Fibroblast of skin of left quadriceps (primary cell): Measurements from ENCODE around the gene TSFM.
A peak's percentile ranks its signal among the peaks of the same experiment; 100 is the strongest.

Experiments
- DNase-seq, 2 experiments: peaks; one replicate each; pipeline ENCODE4 v3.0.0-alpha.2; 2013; ENCODE audit warnings: low read depth in 2 of 2

Gene TSFM

DNA sequence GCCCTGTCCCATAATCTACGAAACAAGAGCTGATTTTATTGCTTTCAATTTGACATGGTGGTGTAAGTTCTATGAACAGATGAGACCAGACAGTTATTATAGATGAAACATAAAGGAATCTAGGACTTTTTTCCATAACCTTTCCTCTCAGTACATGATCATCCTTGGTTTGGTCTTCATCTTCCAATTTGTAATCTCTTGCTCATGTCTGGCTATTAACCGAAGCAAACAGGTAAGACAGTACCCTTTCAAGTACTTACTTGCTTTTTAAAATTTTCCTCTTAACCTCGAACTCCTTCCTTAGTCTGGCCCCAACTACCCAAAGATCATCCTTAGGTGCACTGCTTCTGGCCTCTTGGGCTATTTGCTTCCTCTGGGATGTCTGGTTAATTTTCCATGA is 36.6 kb upstream of the TSFM start:
- DNase-seq, result no peak

DNA sequence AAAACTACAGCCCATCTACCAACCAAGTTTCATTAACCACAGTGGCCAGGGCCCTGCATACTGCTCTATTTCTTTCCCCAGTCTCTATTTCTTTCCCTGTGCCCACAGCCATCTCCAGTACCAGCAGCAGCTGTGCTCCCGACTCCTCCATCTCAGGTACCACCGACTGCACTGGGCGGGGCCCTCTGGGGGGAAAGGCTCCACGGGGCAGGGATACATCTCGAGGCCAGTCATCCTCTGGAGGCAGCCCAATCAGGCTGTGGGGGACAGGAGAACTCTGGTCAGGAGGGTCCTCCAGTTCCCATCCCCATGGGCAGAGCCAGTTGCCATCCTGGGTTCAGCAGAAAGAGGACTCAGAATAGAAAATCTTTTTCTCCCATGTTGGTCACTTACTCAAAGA is 33.5 kb upstream of the TSFM start:
- no peak for DNase-seq

DNA sequence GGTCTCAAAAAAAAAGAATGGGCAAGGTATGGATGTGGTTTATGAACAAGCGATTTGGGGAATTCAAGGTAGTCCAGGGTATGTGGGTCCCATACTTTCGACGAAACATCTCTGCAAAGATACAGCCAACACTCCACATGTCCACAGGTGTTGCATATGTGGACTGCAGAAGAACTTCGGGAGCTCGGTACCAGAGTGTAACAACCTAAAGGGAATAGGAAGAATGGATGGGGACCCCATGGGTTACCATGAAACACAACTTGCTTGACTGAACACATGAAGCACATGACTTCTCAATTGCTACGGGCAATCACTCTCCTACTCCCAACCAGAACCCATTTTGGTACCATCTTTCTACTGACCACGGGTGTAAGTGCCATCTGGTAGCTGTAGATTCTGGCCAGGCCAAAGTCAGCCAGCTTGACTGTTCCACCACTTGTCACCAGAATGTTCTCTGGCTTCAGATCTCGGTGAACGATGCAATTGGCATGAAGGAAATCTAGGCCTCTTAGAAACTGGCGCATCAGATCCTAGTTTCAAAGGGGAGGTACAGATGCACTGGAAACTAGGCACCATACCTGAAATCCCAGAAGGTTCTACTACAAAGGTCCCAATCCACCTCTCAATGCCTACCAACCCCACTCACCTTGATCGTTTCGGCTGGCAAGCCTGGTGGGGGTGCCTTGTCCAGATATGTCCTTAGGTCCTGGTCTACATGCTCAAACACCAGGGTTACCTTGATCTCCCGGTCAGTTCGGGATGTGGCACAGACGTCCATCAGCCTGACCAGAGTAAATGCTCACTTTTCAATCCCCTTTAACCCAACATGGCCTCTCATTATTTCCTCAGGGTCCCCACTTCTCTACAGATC is 31.8 kb upstream of the TSFM start:
- DNase-seq, result no peak

DNA sequence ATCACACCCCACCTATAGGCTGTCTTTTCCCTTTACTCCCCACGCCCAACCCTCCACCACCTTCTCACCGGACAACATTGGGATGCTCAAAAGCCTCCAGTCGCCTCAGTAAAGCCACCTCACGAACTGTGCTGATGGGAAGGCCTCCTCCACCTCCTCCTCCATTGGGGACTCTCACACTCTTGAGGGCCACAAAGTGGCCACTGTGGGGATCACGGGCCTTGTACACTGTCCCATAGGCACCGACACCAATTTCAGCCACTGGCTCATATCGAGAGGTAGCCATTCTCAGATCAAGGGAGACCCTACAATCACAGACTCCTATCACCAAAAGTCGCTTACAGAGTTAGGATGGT is 31.2 kb upstream of the TSFM start:
- no peak for DNase-seq

DNA sequence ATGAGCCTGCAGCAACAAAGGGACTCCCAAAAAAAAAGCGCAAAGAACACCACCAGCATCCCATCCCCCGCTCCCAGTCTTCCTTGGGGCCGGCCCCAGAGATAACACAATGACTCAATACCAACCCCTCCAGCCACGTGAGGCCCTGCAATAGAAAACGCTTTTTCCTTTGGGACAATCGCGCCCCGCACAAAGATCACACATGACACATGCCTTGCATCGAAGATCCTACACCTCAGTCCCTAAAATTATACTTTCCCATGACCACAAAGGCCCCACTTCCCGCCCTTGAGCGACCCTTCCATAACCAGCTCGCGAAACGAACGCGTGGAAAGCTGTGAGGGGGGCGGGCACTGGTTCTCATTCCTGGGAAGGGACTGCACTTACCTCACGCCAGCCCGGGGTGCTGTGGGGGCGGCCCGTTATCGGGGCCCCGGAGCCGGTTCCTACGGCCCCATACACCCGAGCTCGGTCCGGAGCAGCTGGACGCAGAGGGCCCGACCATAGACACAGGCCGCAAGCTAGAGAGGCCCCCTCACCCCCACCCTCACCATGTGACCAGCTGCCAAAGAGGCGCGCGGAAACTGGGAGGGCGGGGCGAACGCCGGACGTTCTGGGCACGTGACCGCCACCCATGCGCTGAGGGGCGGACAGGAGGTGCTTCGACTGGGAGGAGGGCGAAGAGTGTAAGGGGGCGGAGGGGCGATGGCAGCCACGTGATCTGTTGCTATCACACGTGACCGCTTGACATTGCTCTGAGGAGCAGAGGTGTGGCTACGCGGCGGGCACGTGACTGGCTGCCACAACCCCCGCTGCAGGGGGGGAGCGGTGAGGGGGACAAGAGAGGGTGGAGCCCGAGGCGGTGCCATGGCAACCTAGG is 30.6 kb upstream of the TSFM start, which contains the start of gene CDK4:
TSS of gene CDK4 (minus strand) at position 523 of the 880 bp plus-strand sequence. CDS start 593 bp downstream, outside the sequence.
- DNase-seq, result peak; percentile 99

DNA sequence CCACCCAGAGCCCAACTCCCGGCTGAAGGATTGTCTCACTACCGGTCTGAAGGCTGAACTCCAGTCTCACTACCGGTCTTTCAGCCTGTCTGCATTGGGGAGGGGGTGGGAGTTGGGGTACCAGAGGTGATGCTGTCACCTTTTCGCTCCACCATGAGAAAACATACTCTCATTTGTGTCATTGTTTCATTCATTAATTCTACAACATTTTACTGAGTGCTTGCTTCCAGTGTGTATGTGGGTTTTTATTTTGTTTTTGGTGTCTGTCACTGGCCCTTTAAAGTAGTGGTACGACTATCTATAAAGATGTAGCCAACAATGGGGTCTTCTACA is 30.0 kb upstream of the TSFM start:
- no peak for DNase-seq

DNA sequence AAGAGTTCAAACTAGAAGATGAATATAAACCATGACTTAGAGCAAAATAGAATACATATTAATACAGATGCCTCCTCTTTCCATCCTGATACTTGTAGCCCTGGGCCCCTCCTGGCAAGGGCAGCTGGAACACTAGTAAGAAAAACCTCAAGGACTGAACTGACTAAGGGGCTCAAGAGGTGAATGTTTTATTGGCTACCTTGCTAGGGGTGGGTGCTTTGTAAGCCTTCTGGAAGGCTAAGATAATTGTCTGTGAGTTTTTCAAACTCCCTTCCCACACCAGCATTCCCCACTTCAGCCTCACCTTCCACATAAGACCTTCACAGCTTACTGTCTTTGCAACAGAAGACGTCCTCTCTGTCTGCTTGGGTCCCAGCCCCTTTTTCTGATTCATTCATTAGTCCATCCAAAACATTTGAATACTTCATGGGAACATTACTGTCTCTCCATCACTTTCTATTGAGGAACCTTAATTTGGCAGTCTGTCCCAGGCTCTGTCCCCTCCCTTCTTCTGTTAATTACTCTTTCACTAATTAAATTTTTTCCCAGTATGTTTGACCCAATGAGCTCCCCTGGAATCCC is 28.7 kb upstream of the TSFM start:
- DNase-seq, result no peak

DNA sequence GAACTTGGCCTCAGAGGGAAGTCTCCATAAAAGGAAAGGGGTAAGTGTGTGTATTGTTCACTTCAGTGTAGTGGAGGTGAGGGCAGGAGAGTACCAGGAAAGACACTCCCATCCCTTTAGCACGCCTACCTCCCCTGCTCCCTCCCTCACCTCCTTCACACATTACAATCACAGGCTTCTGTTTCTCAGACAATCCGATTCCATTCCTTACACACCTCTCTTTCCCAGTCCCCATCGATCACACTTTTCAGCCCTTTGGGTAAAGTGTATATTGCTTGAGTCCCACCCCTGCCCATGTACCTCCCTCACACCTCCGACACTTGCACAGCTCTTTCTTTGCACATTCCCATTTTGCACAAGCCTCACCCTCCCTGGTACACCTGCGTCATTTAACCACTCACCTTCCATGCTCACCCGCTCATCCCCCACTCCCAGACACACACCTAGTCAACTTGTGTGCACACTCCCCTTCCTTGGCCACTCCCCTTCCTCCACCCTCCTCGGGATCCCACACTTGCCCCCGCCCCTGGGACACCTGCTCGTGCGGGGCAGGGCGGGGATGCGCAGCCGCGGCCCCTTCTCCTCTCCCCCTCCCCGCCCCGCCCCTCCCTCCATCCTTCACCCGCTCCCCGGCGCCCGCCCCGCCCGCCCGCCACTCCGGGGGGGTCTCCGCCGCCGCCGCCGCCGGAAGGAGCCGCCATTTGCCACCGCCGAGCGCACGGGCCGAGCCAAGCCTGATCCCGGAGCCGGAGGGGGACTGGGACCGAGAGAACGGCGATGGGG is 28.0 kb upstream of the TSFM start, which contains the start of gene MARCHF9:
TSS of gene MARCHF9 (plus strand) at position 693 of the 783 bp plus-strand sequence. CDS start 426 bp downstream, outside the sequence.
- no peak for DNase-seq

DNA sequence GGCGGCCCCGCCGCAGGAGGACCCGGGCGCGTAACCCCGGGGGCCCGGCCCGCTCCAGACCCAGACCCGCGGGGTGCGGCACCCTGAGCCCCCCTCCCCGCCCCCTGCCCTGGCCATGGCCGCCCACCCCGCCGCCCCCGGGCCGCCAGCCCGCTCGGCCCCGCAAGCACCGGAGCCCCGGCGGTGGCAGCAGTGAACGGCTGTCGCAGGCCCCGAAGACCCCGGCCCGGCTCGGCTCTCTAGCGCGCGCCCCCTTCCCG is 27.5 kb upstream of the TSFM start:
- no peak for DNase-seq

DNA sequence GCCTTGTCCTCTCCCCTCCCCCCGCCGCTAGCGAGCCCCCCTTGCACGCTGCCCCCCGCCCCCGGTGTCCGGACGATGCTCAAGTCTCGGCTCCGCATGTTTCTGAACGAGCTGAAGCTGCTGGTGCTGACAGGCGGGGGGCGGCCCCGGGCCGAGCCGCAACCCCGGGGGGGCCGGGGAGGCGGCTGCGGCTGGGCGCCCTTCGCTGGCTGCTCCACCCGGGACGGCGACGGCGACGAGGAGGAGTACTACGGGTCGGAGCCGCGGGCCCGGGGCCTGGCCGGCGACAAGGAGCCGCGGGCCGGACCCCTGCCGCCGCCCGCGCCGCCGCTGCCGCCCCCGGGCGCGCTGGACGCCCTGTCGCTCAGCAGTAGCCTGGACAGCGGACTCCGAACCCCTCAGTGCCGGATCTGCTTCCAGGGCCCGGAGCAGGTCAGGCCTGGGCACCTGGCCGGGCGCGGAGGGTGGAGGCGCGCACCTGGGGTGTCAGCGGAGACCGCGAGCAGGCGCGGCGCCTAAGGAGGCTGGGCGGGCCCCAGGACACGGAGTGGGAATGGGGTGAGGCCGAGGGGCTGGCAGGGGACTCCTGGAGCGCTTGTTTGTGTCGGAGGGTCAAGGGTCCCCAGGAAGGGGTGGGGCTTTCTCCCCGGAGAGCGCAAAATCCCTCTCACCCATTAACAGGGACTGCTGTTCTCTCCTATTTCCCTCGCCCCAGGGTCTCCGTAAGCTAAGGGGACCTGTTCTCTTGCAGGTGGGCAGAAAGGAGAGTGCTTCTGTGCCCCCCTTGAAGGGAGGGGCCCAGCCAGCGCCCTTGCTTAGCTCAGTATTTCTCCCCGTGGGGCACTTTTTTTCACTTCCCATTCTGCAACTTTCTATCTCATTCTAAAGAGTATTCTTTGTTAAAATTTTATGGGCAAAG is 26.9 kb upstream of the TSFM start:
- no peak for DNase-seq

DNA sequence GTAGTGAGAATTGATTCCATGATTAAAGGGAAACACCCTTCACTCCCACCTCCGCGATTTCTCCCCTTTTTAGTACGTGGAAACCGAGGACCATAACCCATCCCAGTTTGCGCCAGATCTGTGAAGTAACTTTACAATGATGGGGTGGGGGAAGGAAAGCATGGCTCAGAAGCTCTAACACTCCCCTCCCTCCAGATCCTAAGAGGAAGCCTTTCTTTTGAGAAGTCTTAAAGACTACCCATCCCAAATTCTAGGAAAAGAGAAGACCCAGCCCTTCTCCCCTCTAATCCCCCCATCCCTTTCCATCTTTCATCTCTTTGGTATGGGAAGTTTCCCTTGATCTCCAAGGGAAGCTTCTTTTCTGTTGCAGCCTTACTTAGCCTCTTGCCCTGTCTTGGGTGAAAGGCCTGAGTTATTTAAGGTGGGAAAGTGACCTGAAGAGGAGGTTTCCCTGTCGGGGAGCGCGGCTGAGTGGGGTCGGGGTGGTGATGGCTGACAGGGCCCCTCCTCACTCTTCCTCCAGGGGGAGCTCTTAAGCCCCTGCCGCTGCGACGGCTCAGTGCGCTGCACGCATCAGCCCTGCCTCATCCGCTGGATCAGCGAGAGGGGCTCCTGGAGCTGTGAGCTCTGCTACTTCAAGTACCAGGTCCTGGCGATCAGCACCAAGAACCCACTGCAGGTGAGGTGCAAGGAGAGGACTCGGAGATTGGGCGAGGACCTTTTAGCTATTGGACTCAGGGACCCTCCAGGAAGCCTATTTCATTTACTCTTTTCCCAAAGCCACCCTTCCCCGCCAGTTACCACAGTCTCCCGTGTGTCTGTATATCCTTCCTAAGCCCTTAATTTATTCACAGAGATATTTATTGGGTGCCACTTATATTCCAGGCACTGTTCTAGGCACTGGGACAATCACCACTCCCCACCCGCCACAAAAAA is 25.9 kb upstream of the TSFM start:
- DNase-seq, result no peak

DNA sequence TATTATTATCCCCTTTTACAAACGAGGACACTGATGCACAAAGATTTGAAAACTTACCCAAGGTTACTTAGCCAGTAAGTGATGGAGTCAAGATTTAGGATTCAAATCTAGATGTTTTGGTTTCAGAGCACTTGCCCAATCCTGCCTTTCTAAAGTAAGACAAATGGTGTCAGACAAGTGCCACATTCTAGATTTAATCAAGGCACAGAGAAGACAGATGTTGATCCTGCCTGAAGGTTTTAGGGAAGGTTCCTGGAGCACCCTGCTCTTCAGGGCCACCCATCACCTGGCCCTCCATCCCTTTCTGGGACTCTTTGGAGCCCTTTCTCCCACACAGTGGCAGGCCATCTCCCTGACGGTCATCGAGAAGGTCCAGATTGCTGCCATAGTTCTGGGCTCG is 24.8 kb upstream of the TSFM start:
- DNase-seq, result no peak

DNA sequence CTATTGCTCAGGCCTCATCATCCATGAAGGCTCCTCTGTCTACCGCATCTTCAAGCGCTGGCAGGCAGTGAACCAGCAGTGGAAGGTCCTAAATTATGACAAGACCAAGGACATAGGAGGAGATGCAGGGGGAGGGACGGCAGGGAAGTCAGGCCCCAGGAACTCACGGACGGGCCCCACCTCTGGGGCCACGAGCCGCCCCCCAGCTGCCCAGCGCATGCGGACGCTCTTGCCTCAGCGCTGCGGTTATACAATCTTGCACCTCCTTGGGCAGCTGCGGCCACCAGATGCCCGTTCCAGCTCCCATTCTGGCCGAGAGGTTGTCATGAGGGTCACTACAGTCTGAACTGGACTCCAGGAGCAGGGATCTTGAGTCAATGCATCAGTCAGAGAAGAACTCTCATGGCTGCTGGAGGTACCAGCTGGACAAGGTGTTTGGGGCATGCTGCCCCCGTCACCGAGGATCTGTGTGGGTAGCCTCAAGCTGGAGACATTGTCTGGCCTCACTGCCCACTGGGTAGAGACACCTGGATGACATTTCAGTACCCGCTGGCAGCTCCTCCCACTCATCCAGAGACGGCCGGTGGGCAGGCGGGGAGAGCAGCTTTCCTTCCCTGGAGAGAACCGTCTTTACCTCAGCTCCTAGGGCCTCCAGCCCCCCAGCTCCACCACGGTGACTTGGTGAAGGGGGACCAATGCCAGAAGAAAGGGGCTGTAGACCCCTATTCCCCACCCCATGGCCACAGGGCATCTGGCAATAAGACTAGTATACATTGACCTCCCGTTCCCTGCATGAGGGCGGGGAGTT is 23.8 kb upstream of the TSFM start:
- DNase-seq, result no peak

DNA sequence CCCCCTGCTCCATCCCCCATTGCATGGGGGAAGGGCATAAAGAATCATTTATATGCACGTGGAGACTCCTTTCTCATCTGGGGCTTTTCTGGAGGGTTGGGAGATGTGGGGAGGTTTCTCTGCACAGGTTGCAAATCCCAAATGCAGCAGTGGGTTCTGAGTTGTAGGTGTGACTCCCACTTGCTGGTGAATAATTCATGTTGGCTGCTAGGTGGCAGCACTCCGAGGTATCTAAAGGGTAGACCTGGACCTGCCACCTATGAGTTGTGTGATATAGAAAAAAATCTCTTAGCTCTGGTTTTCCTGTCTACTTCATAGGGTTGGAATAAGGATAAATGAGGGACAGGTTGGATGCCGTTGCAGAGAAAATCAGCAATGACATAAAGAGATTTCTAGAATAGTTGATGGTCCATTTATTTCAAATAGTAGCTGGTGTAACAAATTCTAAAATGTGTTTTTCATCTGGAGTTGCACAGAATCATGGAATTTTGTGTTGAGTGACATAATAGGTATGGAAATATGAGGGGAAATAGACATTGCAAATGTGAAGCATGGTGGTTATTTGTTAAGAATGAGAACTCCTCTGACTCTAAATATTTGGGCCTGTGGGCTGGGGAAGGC is 23.1 kb upstream of the TSFM start:
- DNase-seq, result no peak

DNA sequence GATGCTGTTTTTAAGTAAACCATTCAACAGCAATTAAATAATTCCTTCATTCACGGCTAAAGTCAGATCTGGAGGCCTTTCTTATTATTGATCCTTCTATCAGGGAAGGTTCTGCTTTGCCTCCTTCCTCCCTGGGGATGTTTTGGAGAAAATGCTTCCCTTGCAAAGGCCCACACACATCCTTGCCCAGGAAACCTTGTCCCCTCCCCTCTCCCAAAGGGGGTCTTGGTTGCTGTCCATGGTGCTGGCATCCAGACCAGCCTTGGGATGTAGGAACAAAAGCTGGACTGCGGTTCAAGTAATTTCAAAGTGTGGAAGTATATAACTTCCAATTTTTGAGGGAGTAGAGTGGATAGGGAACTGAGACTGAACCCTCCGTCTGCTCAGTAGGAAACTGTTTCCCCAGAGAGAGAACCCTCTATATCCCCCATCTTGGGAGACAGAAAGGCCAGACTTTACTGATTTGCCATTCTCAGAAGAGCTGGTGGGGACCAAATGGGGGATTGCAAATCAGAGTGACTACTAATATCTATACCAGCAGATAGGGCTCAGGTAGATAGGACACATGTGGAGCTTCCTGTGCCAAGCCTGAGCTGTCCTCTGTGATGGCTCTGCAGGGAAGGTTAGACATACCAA is 22.1 kb upstream of the TSFM start:
- DNase-seq, result no peak

DNA sequence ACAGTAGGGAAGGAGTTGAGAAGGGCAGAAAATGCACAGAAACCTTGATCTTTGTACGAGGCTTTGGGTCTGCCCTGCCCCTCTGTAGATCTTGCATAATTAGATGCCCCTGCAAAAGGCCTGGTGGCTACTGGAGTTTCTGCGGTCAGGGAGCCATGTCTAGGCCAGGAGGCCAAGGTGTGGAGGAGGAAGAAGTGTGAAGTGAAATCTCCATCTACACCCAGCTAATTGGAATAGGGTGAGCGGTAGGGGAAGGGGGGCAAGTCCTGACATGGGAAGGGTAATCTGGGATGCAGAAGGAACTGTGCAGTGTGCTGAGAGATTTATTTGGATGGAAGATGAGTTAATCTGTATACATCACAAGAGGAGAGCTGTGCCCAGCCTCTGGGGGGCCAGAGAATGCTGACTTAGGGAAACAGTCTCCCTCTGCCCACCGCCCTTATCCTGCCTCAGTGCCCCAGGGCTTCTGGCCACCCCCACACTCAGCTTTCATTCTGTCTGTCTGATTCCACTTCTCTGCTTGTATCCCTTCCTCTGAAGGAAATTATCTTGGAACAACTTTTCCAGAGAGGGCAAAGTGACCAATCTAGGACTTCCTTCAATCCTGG is 21.1 kb upstream of the TSFM start:
- DNase-seq, result no peak

DNA sequence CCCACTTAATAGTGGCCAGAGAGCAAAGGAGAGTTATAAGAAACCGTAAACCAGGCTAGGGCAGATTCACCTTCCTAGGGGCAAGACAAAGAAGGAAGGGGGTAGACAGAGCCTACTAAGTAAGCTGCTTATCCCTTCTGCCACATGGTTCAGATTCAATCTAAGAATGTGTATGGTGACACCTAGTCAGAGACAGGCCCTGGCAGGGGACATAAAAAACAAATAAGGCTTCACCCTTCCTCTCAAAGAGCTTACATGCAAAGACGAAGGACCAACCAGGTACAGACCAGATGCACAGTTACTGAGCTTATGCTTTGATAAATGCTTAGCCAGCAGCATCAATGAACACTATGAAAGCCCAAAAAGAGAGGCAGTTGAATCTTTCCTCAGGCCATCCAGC is 20.1 kb upstream of the TSFM start:
- DNase-seq, result no peak
